SK-N-SH treated with all-trans-retinoic acid at 6 μM for 48 hours (cell line): ENCODE data around the gene TRAF3IP3.

Experiments used
- ATAC-seq: fragments of 200-7000 bp; cut with Tn5 transposase; 3 replicates; pipeline ENCODE4 v1.9.1; 2020; ENCODE audit warnings: mild to moderate bottlenecking, moderate library complexity
- ARNTL ChIP-seq: fragments of 450-650 bp; formaldehyde crosslinking; IDR thresholded peaks from 2 replicates; pipeline ENCODE4 v1.5.0; 2020; ENCODE audit warnings: low read depth, mild to moderate bottlenecking, moderate library complexity, borderline replicate concordance
- BACH2 ChIP-seq: fragments of 250-450 bp; sonication (Bioruptor Pico); IDR thresholded peaks from 2 replicates; pipeline ENCODE4 v1.9.0; 2021; ENCODE audit warnings: mild to moderate bottlenecking, borderline replicate concordance
- CSDC2 ChIP-seq: fragments of 250-450 bp; sonication (Bioruptor Pico); IDR thresholded peaks from 2 replicates; pipeline ENCODE4 v1.5.0; 2020; ENCODE audit warnings: mild to moderate bottlenecking, moderate library complexity
- GLIS3 ChIP-seq: fragments of 250-450 bp; sonication (Bioruptor Pico); IDR thresholded peaks from 2 replicates; pipeline ENCODE4 v1.5.0; 2020; ENCODE audit warnings: mild to moderate bottlenecking, moderate library complexity
- ISL1 ChIP-seq: fragments of 250-450 bp; sonication (Bioruptor Pico); IDR thresholded peaks from 2 replicates; pipeline ENCODE4 v2.1.2; 2022; ENCODE audit warnings: mild to moderate bottlenecking, moderate library complexity
- OSR1 ChIP-seq: fragments of 250-450 bp; sonication (Bioruptor Pico); IDR thresholded peaks from 2 replicates; pipeline ENCODE4 v1.8.0; 2022; ENCODE audit warnings: moderate library complexity, mild to moderate bottlenecking, inconsistent platforms
- PPARA ChIP-seq: fragments of 250-450 bp; sonication (Bioruptor Pico); IDR thresholded peaks from 2 replicates; pipeline ENCODE4 v1.5.0; 2020; ENCODE audit warnings: mild to moderate bottlenecking, borderline replicate concordance
- RARB ChIP-seq: fragments of 250-450 bp; sonication (Bioruptor Pico); IDR thresholded peaks from 2 replicates; pipeline ENCODE4 v1.8.0; 2021; ENCODE audit warnings: mild to moderate bottlenecking, moderate library complexity
- SNAI2 ChIP-seq: fragments of 250-450 bp; sonication (Bioruptor Pico); IDR thresholded peaks from 2 replicates; pipeline ENCODE4 v1.5.0; 2020; ENCODE audit warnings: mild to moderate bottlenecking, moderate library complexity
- TCF4 ChIP-seq: fragments of 250-450 bp; sonication (Bioruptor Pico); IDR thresholded peaks from 2 replicates; pipeline ENCODE4 v1.8.0; 2021; ENCODE audit warnings: mild to moderate bottlenecking, moderate library complexity, borderline replicate concordance
- TOX ChIP-seq: fragments of 250-450 bp; sonication (Bioruptor Pico); IDR thresholded peaks from 2 replicates; pipeline ENCODE4 v1.8.0; 2021; ENCODE audit warnings: mild to moderate bottlenecking, moderate library complexity, borderline replicate concordance
- ZC3H10 ChIP-seq: fragments of 250-450 bp; sonication (Bioruptor Pico); IDR thresholded peaks from 2 replicates; pipeline ENCODE4 v1.5.1; 2021; ENCODE audit warnings: mild to moderate bottlenecking, moderate library complexity
- ZFP3 ChIP-seq: fragments of 250-450 bp; sonication (Bioruptor Pico); IDR thresholded peaks from 2 replicates; pipeline ENCODE4 v1.5.0; 2020; ENCODE audit warnings: mild to moderate bottlenecking, moderate library complexity
- ZFP30 ChIP-seq: fragments of 450-650 bp; formaldehyde crosslinking; IDR thresholded peaks from 2 replicates; pipeline ENCODE4 v1.5.0; 2022; ENCODE audit warnings: mild to moderate bottlenecking, moderate library complexity
- ZNF565 ChIP-seq: fragments of 450-650 bp; formaldehyde crosslinking; conservative IDR thresholded peaks from 2 replicates; pipeline ENCODE4 v1.5.0; 2020; ENCODE audit warnings: low read depth, mild to moderate bottlenecking, moderate library complexity
- ZNF70 ChIP-seq: fragments of 450-650 bp; formaldehyde crosslinking; IDR thresholded peaks from 2 replicates; pipeline ENCODE4 v1.5.0; 2020; ENCODE audit warnings: mild to moderate bottlenecking, moderate library complexity
- ZNF8 ChIP-seq: fragments of 450-650 bp; formaldehyde crosslinking; IDR thresholded peaks from 2 replicates; pipeline ENCODE4 v1.5.0; 2020; ENCODE audit warnings: mild to moderate bottlenecking, moderate library complexity
- TF ChIP-seq, protein P1 (sequence below): fragments of 250-450 bp; sonication (Bioruptor Pico); IDR thresholded peaks from 2 replicates; pipeline ENCODE4 v1.8.0; 2020; ENCODE audit warnings: mild to moderate bottlenecking, moderate library complexity, borderline replicate concordance
- TF ChIP-seq, protein P2 (sequence below): fragments of 250-450 bp; sonication (Bioruptor Pico); IDR thresholded peaks from 2 replicates; pipeline ENCODE4 v1.5.1; 2021; ENCODE audit warnings: mild to moderate bottlenecking, moderate library complexity
- TF ChIP-seq, protein P3 (sequence below): fragments of 250-450 bp; sonication (Bioruptor Pico); IDR thresholded peaks from 2 replicates; pipeline ENCODE4 v1.5.1; 2020; ENCODE audit warnings: low read depth, mild to moderate bottlenecking, moderate library complexity
- TF ChIP-seq, protein P4 (sequence below): fragments of 250-450 bp; sonication (Bioruptor Pico); IDR thresholded peaks from 2 replicates; pipeline ENCODE4 v1.5.0; 2020; ENCODE audit warnings: mild to moderate bottlenecking, moderate library complexity

TRAF3IP3 gene

DNA sequence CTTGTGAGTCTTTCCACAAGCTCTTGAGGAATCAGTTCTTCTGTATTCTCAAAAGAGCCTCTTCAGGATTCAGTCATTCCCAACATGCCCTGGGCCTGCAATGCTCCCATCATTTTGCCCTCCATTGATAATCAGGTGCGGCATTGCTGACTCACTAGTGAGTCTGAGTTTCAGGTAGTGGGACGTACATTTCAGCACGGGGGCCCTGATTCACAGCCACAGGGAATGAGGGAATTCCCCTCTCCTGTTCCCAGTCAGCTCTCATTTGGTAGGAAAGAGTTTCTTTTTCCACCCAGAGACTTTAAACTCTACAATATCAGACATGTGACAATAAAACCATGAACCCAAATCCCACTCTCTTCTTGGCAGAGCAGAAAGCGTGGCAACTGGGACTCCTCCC, 53.8 kb downstream of the TRAF3IP3 start:
- TF ChIP-seq ZNF8 (no peak), ZFP3 (CRISPR knock-in tag) (no peak), ZFP30 (CRISPR knock-in tag) (no peak)
- no peak for ATAC-seq

DNA sequence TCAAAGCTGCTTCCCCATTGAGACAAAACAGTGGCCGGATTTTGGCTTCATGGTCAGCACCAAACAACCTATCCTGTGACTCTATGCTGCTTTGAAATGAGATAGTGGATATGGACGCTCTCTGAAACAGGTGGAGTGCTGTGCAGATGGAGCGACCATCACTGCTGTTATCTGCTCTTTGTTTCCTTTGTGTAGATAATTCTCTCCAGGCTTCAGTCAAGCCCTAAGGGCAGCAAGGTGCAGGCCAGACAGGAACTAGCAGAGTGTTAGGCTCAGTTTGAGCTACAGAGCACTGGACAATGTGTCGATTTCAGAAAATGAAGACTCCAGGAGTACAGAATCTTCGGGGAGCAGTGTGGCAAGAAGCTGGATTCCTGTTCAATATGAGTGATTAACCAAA, 54.9 kb downstream of the TRAF3IP3 start:
- TF ChIP-seq RARB (CRISPR knock-in tag) = no peak
- TF ChIP-seq ZFP3 (CRISPR knock-in tag) = no peak
- TF ChIP-seq, protein P1, sequence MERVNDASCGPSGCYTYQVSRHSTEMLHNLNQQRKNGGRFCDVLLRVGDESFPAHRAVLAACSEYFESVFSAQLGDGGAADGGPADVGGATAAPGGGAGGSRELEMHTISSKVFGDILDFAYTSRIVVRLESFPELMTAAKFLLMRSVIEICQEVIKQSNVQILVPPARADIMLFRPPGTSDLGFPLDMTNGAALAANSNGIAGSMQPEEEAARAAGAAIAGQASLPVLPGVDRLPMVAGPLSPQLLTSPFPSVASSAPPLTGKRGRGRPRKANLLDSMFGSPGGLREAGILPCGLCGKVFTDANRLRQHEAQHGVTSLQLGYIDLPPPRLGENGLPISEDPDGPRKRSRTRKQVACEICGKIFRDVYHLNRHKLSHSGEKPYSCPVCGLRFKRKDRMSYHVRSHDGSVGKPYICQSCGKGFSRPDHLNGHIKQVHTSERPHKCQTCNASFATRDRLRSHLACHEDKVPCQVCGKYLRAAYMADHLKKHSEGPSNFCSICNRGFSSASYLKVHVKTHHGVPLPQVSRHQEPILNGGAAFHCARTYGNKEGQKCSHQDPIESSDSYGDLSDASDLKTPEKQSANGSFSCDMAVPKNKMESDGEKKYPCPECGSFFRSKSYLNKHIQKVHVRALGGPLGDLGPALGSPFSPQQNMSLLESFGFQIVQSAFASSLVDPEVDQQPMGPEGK = no peak
- no peak for TF ChIP-seq PPARA (CRISPR knock-in tag)
- no peak for TF ChIP-seq ZNF70 (CRISPR knock-in tag)
- TF ChIP-seq ISL1 = no peak
- TF ChIP-seq, protein P2, sequence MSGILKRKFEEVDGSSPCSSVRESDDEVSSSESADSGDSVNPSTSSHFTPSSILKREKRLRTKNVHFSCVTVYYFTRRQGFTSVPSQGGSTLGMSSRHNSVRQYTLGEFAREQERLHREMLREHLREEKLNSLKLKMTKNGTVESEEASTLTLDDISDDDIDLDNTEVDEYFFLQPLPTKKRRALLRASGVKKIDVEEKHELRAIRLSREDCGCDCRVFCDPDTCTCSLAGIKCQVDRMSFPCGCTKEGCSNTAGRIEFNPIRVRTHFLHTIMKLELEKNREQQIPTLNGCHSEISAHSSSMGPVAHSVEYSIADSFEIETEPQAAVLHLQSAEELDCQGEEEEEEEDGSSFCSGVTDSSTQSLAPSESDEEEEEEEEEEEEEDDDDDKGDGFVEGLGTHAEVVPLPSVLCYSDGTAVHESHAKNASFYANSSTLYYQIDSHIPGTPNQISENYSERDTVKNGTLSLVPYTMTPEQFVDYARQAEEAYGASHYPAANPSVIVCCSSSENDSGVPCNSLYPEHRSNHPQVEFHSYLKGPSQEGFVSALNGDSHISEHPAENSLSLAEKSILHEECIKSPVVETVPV = no peak
- TF ChIP-seq SNAI2 (CRISPR knock-in tag) = no peak
- TF ChIP-seq, protein P3, sequence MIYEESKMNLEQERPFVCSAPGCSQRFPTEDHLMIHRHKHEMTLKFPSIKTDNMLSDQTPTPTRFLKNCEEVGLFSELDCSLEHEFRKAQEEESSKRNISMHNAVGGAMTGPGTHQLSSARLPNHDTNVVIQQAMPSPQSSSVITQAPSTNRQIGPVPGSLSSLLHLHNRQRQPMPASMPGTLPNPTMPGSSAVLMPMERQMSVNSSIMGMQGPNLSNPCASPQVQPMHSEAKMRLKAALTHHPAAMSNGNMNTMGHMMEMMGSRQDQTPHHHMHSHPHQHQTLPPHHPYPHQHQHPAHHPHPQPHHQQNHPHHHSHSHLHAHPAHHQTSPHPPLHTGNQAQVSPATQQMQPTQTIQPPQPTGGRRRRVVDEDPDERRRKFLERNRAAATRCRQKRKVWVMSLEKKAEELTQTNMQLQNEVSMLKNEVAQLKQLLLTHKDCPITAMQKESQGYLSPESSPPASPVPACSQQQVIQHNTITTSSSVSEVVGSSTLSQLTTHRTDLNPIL = no peak
- no peak for TF ChIP-seq OSR1 (CRISPR knock-in tag)
- ATAC-seq = no peak

DNA sequence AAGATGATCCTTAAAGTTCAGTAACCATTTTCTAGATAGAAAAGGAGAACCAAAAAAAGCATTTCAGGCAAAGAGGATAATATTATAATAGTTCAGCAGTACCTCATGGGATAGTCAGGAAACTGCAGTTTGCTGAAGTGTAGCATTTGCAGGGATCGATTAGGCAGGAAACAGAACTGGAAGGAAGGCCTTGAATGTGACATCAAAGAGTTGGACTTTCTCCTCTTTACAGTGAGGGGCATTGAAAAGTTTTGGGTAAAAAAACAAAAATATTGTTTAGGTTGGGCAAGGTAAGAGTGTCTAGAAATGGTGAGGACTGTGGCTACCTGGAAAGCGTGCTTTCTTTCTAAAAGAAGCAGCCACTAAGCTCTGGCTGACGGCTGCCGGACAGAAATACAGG, 58.0 kb downstream of the TRAF3IP3 start:
- TF ChIP-seq ZNF70 (CRISPR knock-in tag) (no peak), ZC3H10 (CRISPR knock-in tag) (no peak), ZFP3 (CRISPR knock-in tag) (no peak), ARNTL (no peak), BACH2 (CRISPR knock-in tag) (no peak), ZNF565 (no peak)
- TF ChIP-seq, protein P4, sequence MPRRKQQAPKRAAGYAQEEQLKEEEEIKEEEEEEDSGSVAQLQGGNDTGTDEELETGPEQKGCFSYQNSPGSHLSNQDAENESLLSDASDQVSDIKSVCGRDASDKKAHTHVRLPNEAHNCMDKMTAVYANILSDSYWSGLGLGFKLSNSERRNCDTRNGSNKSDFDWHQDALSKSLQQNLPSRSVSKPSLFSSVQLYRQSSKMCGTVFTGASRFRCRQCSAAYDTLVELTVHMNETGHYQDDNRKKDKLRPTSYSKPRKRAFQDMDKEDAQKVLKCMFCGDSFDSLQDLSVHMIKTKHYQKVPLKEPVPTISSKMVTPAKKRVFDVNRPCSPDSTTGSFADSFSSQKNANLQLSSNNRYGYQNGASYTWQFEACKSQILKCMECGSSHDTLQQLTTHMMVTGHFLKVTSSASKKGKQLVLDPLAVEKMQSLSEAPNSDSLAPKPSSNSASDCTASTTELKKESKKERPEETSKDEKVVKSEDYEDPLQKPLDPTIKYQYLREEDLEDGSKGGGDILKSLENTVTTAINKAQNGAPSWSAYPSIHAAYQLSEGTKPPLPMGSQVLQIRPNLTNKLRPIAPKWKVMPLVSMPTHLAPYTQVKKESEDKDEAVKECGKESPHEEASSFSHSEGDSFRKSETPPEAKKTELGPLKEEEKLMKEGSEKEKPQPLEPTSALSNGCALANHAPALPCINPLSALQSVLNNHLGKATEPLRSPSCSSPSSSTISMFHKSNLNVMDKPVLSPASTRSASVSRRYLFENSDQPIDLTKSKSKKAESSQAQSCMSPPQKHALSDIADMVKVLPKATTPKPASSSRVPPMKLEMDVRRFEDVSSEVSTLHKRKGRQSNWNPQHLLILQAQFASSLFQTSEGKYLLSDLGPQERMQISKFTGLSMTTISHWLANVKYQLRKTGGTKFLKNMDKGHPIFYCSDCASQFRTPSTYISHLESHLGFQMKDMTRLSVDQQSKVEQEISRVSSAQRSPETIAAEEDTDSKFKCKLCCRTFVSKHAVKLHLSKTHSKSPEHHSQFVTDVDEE = no peak
- ATAC-seq = no peak

DNA sequence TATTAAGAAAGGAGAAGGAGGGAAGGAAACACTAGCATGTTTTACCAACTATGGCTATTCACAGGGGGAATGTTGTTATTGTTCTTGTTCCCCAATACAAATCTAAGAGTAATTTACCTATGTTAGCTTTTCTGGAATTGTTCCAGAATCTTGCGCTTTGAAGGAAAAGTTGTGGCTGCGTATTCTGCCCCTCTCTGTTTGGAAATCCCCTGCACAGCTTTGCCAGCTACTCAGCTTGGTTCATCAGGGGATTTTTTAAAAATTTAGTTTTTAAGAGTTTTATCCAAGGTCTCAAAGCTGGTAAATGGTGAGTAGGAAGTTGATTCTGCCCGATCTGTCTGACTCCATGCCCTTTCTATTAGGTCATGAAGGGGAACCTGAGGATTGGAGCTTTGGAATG, 59.6 kb downstream of the TRAF3IP3 start:
- no peak; the same call in 2 of the 3 replicates for ATAC-seq
- TF ChIP-seq CSDC2 (CRISPR knock-in tag) (no peak), TOX (CRISPR knock-in tag) (no peak), ZNF8 (no peak), ARNTL (no peak), OSR1 (CRISPR knock-in tag) (no peak), ISL1 (no peak), GLIS3 (CRISPR knock-in tag) (no peak), ZFP3 (CRISPR knock-in tag) (no peak), ZNF565 (no peak), ZC3H10 (CRISPR knock-in tag) (no peak), TCF4 (CRISPR knock-in tag) (no peak), BACH2 (CRISPR knock-in tag) (no peak), SNAI2 (CRISPR knock-in tag) (no peak)
- TF ChIP-seq, protein P4 = no peak
- TF ChIP-seq, protein P3 = no peak
